Sigmoid colon (tissue), 4 donors: ENCODE results near the gene OXSR1.

Experiments
- EP300 ChIP-seq, 4 donors: sonication (generic); formaldehyde crosslinking; IDR thresholded peaks; one replicate each; pipeline ENCODE4 v1.6.1; 2017; ENCODE audit warnings: antibody characterized with exemption in 4 of 4
- POLR2A ChIP-seq, 2 donors: fragments of 450-650 bp; IDR thresholded peaks; one replicate each; pipeline ENCODE4 v1.6.1; 2016; ENCODE audit warnings: antibody characterized with exemption in 2 of 2, mild to moderate bottlenecking in 2 of 2, moderate library complexity in 2 of 2
- POLR2AphosphoS5 ChIP-seq, 4 donors: sonication (generic); formaldehyde crosslinking; IDR thresholded peaks; one replicate each; pipeline ENCODE4 v1.6.1; 2017; ENCODE audit warnings: antibody characterized with exemption in 4 of 4
- TF ChIP-seq, protein P1 (sequence below), 4 experiments: fragments of 450-650 bp in 3 of 4; fragments of 200-600 bp in 1 of 4; IDR thresholded peaks; one replicate each; pipeline ENCODE4 v1.5.1; 2016 to 2019; ENCODE audit warnings: antibody characterized with exemption in 4 of 4, mild to moderate bottlenecking in 3 of 4, moderate library complexity in 2 of 4

DNA sequence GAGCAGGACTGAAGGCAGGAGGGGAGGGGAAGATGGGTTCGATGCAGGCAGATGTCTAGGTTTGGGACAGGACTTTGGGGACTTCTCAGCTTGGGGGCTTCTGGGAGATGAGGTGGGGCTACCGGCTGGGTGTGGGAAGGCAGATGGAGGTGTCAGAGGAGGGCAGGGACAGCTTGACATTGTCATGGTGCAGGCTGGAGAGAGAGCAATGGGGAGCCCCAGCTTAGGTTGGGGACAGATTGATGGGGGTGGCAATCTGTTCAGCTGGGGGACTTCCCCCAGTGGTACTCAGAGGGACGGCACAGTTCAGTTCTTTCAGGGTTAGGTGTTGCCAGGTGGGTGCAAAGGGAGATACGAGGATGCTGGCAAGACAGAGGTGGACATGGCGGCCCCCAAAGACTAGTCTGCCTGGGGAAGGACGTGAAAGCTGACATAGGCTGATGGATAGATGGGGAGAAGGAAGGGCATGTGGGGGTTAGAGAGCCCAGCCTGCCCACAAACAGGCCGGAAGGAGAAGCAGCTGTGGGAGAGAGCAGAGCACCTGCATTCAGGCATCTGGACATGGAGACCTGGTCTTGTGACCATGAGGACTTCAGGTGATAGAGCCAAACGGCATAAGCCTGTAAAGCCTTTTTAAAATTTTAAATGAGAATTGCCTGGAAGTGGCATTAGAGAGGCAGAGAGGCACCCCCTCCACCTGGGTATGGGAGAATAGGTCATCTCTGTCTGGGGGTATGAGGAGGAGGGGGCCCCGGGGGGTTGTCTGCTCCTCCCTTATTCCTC is 49.5 kb upstream of the OXSR1 start:
- TF ChIP-seq POLR2A (IDR thresholded peaks at IDR 0.05) = no peak
- TF ChIP-seq, protein P1, sequence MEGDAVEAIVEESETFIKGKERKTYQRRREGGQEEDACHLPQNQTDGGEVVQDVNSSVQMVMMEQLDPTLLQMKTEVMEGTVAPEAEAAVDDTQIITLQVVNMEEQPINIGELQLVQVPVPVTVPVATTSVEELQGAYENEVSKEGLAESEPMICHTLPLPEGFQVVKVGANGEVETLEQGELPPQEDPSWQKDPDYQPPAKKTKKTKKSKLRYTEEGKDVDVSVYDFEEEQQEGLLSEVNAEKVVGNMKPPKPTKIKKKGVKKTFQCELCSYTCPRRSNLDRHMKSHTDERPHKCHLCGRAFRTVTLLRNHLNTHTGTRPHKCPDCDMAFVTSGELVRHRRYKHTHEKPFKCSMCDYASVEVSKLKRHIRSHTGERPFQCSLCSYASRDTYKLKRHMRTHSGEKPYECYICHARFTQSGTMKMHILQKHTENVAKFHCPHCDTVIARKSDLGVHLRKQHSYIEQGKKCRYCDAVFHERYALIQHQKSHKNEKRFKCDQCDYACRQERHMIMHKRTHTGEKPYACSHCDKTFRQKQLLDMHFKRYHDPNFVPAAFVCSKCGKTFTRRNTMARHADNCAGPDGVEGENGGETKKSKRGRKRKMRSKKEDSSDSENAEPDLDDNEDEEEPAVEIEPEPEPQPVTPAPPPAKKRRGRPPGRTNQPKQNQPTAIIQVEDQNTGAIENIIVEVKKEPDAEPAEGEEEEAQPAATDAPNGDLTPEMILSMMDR (IDR thresholded peaks at IDR 0.05) = no peak
- TF ChIP-seq EP300 (IDR thresholded peaks at IDR 0.05) = no peak
- TF ChIP-seq POLR2AphosphoS5 (IDR thresholded peaks at IDR 0.05) = no peak
